ENCODE results near the gene CIT.

- TF ChIP-seq, protein P1, sequence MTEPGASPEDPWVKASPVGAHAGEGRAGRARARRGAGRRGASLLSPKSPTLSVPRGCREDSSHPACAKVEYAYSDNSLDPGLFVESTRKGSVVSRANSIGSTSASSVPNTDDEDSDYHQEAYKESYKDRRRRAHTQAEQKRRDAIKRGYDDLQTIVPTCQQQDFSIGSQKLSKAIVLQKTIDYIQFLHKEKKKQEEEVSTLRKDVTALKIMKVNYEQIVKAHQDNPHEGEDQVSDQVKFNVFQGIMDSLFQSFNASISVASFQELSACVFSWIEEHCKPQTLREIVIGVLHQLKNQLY (CRISPR knock-in tag; conservative IDR thresholded peaks at IDR 0.05), result no peak
- TF ChIP-seq, protein P2, sequence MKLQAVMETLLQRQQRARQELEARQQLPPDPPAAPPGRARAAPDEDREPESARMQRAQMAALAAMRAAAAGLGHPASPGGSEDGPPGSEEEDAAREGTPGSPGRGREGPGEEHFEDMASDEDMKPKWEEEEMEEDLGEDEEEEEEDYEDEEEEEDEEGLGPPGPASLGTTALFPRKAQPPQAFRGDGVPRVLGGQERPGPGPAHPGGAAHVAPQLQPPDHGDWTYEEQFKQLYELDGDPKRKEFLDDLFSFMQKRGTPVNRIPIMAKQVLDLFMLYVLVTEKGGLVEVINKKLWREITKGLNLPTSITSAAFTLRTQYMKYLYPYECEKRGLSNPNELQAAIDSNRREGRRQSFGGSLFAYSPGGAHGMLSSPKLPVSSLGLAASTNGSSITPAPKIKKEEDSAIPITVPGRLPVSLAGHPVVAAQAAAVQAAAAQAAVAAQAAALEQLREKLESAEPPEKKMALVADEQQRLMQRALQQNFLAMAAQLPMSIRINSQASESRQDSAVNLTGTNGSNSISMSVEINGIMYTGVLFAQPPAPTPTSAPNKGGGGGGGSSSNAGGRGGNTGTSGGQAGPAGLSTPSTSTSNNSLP (IDR thresholded peaks at IDR 0.05; ENCODE audit: borderline replicate concordance, low read depth, low read length), result no peak
- no peak for TF ChIP-seq SLC30A9 (CRISPR knock-in tag; IDR thresholded peaks at IDR 0.05)
- TF ChIP-seq PHF8 (IDR thresholded peaks at IDR 0.05; ENCODE audit: borderline replicate concordance, low read length), result no peak
- no peak for TF ChIP-seq ZNF146 (CRISPR knock-in tag; IDR thresholded peaks at IDR 0.05; ENCODE audit: unreplicated experiment)
- no peak for TF ChIP-seq FOXP1 (CRISPR knock-in tag; IDR thresholded peaks at IDR 0.05)
These were observed 149.3 kb downstream of the CIT start for GRCh38 chr12:119727600-119728443.

Measured in K562 (cell line).